ENCODE data around the gene SPEN. TPM values are rescaled to one million over a fixed set of nuclear protein-coding genes. Genes with fewer than 3 reads are reported as not detected.

Gene SPEN
- polyA plus RNA-seq, 1 donor (not counting 4 experiments of a cell fraction or from before 2014, with no cell fraction given), result 8.9 TPM

DNA sequence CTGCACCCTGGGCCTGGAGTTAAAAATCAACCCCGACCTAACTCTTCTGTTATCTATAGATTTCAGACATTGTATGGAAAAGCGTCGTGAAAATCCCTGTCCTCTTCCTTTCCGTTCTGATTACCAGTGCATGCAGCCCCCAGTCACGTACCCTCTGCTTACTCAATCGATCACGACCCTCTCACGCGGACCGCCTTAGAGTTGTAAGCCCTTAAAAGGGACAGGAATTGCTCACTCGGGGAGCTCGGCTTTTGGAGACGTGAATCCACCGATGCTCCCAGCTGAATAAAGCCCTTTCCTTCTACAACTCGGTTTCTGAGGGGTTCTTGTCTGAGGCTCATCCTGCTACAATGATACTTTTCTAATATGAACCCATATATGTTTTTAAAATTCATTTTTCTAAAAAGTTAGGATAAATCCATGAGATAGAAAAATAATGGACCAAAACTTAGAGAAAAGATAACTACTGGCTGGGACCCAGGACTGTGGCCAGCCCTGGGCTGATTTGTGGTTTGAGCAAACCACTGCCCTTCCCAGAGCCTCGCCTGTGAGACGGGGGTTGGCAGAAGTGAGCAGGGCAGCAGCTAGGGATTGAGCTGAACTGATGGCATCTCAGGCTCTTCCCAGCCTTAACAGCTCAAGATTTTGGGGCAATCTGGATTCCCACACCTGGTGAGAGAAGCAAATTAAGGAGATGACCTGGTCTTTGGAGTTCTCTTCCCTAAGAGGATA, 45.1 kb upstream of the SPEN start:
- FAIRE-seq (no peak), DNase-seq (ENCODE audit: low read depth, low spot score) (no peak)

DNA sequence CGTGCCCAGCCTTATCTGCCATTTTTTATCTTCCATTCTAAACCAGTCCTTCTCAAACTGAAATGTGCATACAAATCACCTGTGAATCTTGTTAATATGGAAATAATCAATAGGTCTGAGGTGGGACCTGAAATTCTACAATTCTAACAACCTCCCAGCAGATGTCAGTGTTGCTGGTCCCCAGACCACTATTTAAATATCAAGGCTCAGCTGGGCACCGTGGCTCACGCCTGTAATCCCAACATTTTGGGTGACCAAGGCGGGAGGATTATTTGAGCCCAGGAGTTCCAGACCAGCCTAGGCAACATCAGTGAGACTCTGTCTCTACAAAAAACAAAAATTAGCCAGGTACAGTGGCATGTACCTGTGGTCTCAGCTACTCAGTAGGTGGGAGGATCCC, 44.1 kb upstream of the SPEN start:
- no peaks in the 10 kb centered on the region for H3K79me2 ChIP-seq (ENCODE audit: control insufficient read depth, insufficient read depth, low read length)
- TF ChIP-seq EZH2 (IDR thresholded peaks at IDR 0.05; ENCODE audit: low read length), result no peak
- TF ChIP-seq, protein P1, sequence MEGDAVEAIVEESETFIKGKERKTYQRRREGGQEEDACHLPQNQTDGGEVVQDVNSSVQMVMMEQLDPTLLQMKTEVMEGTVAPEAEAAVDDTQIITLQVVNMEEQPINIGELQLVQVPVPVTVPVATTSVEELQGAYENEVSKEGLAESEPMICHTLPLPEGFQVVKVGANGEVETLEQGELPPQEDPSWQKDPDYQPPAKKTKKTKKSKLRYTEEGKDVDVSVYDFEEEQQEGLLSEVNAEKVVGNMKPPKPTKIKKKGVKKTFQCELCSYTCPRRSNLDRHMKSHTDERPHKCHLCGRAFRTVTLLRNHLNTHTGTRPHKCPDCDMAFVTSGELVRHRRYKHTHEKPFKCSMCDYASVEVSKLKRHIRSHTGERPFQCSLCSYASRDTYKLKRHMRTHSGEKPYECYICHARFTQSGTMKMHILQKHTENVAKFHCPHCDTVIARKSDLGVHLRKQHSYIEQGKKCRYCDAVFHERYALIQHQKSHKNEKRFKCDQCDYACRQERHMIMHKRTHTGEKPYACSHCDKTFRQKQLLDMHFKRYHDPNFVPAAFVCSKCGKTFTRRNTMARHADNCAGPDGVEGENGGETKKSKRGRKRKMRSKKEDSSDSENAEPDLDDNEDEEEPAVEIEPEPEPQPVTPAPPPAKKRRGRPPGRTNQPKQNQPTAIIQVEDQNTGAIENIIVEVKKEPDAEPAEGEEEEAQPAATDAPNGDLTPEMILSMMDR (optimal IDR thresholded peaks at IDR 0.05 in 1 of 3, IDR thresholded peaks at IDR 0.05 in 1 of 3, conservative IDR thresholded peaks at IDR 0.05 in 1 of 3; ENCODE audit: extremely low read depth in 1 of 3, insufficient read depth in 2 of 3, low read length in 3 of 3), result peak; percentile 20 to 39 (median 39)
- no peak overlapping the region for H2AFZ ChIP-seq (ENCODE audit: control insufficient read depth, low read length)
- no peak overlapping the region for H3K4me3 ChIP-seq (ENCODE audit: control insufficient read depth in 2 of 3, extremely low read depth in 1 of 3, insufficient read depth in 2 of 3, low read depth in 1 of 3, low read length in 3 of 3)
- H3K27ac ChIP-seq (ENCODE audit: control insufficient read depth, insufficient read depth, low read length), result no peak overlapping the region
- H3K36me3 ChIP-seq (ENCODE audit: control insufficient read depth in 2 of 2, extremely low read depth in 1 of 2, insufficient read depth in 2 of 2, low read length in 2 of 2), result no peaks in the 10 kb centered on the region
- no peak overlapping the region for H3K9ac ChIP-seq (ENCODE audit: control insufficient read depth, extremely low read depth, insufficient read depth, low read length)
- peaks cover 4% of the 10 kb centered on the region for H3K9me1 ChIP-seq (ENCODE audit: control insufficient read depth, extremely low read depth, insufficient read depth, low read length)
- dilution Hi-C loops (cut with MboI; ENCODE audit: extremely low pct_ligation_motif_present, low sequenced_read_pairs), result no loop called here
- DNase-seq (ENCODE audit: low read depth, low spot score) (no peak), FAIRE-seq (no peak)
- no peaks in the 10 kb centered on the region for H3K9me3 ChIP-seq (ENCODE audit: control insufficient read depth, low read depth, low read length)
- H3K27me3 ChIP-seq (ENCODE audit: control insufficient read depth, extremely low read depth, insufficient read depth, low read length), result no peaks in the 10 kb centered on the region
- H3K4me2 ChIP-seq (ENCODE audit: control insufficient read depth, extremely low read depth, insufficient read depth, low read depth, low read length), result no peak overlapping the region
- H4K20me1 ChIP-seq (ENCODE audit: control insufficient read depth, extremely low read depth, insufficient read depth, low read length), result no peaks in the 10 kb centered on the region
- peaks cover 36% of the 10 kb centered on the region for H3K4me1 ChIP-seq (ENCODE audit: control insufficient read depth, extremely low read depth, insufficient read depth, low read length)

More for the DNA sequence above, 45.1 kb upstream of the SPEN start:
- no peak overlapping the region for H3K9ac ChIP-seq (ENCODE audit: control insufficient read depth, extremely low read depth, insufficient read depth, low read length)
- no peaks in the 10 kb centered on the region for H3K36me3 ChIP-seq (ENCODE audit: control insufficient read depth in 2 of 2, extremely low read depth in 1 of 2, insufficient read depth in 2 of 2, low read length in 2 of 2)
- no peak overlapping the region for H3K4me3 ChIP-seq (ENCODE audit: control insufficient read depth in 2 of 3, extremely low read depth in 1 of 3, insufficient read depth in 2 of 3, low read depth in 1 of 3, low read length in 3 of 3)
- H2AFZ ChIP-seq (ENCODE audit: control insufficient read depth, low read length), result no peak overlapping the region
- TF ChIP-seq, protein P1 (optimal IDR thresholded peaks at IDR 0.05 in 1 of 3, IDR thresholded peaks at IDR 0.05 in 1 of 3, conservative IDR thresholded peaks at IDR 0.05 in 1 of 3; ENCODE audit: extremely low read depth in 1 of 3, insufficient read depth in 2 of 3, low read length in 3 of 3), result no peak
- TF ChIP-seq EZH2 (IDR thresholded peaks at IDR 0.05; ENCODE audit: low read length), result no peak
- H3K27me3 ChIP-seq (ENCODE audit: control insufficient read depth, extremely low read depth, insufficient read depth, low read length), result no peaks in the 10 kb centered on the region
- H4K20me1 ChIP-seq (ENCODE audit: control insufficient read depth, extremely low read depth, insufficient read depth, low read length), result no peaks in the 10 kb centered on the region
- no peaks in the 10 kb centered on the region for H3K9me3 ChIP-seq (ENCODE audit: control insufficient read depth, low read depth, low read length)
- H3K27ac ChIP-seq (ENCODE audit: control insufficient read depth, insufficient read depth, low read length), result no peak overlapping the region
- no peaks in the 10 kb centered on the region for H3K79me2 ChIP-seq (ENCODE audit: control insufficient read depth, insufficient read depth, low read length)
- dilution Hi-C loops (cut with MboI; ENCODE audit: extremely low pct_ligation_motif_present, low sequenced_read_pairs), result no loop called here
- H3K9me1 ChIP-seq (ENCODE audit: control insufficient read depth, extremely low read depth, insufficient read depth, low read length), result peaks cover 4% of the 10 kb centered on the region
- H3K4me2 ChIP-seq (ENCODE audit: control insufficient read depth, extremely low read depth, insufficient read depth, low read depth, low read length), result no peak overlapping the region
- peaks cover 43% of the 10 kb centered on the region for H3K4me1 ChIP-seq (ENCODE audit: control insufficient read depth, extremely low read depth, insufficient read depth, low read length)

All from keratinocyte (primary cell).